Stimulated activated CD4-positive, alpha-beta T cell treated with anti-CD3 and anti-CD28 coated beads, Interleukin-2, amount 100 ng/mL, for 4 hours (primary cell): ENCODE results near the gene TMEM63A.
"Not testable (repeated sequence)": the region's sequence is repeated elsewhere in the genome, so short reads cannot be mapped to it uniquely, and the experiment has no call there.

Experiments
- DNase-seq: peaks from one replicate; pipeline ENCODE4 v3.0.0-alpha.2; 2020; ENCODE audit warnings: low read depth

Gene TMEM63A

GRCh38 chr1:225908773-225909172 lies 26.6 kb upstream of the TMEM63A start:
- DNase-seq, result no peak

GRCh38 chr1:225908013-225908640 lies 25.9 kb upstream of the TMEM63A start:
- DNase-seq, result no peak

- DNase-seq, result no peak
Measured at GRCh38 chr1:225907341-225907740, 25.2 kb upstream of the TMEM63A start.

GRCh38 chr1:225906467-225906866 lies 24.3 kb upstream of the TMEM63A start:
- no peak for DNase-seq

- DNase-seq, result no peak
Measured at GRCh38 chr1:225903623-225904022, 21.4 kb upstream of the TMEM63A start.

GRCh38 chr1:225899044-225899925 lies 17.1 kb upstream of the TMEM63A start:
- DNase-seq, result no peak

- no peak for DNase-seq
Measured at GRCh38 chr1:225897595-225898514, 15.7 kb upstream of the TMEM63A start.

- peak; percentile 57 for DNase-seq
Measured at GRCh38 chr1:225896937-225897549, 14.9 kb upstream of the TMEM63A start.

- no peak for DNase-seq
Measured at GRCh38 chr1:225896494-225896893, 14.3 kb upstream of the TMEM63A start.

- no peak for DNase-seq
Measured at GRCh38 chr1:225892307-225892706, 10.1 kb upstream of the TMEM63A start.

GRCh38 chr1:225891229-225891972 lies 9.2 kb upstream of the TMEM63A start:
- no peak for DNase-seq

GRCh38 chr1:225890346-225891228 lies 8.4 kb upstream of the TMEM63A start:
- no peak for DNase-seq

GRCh38 chr1:225889743-225890142 lies 7.6 kb upstream of the TMEM63A start:
- DNase-seq, result no peak

GRCh38 chr1:225888898-225889601 lies 6.9 kb upstream of the TMEM63A start, which contains the start of gene LEFTY1:
Gene LEFTY1, minus strand, starts transcription at chr1:225889146. Its CDS starts 80 bp downstream, at chr1:225889066.
- no peak for DNase-seq

- DNase-seq, result no peak
Measured at GRCh38 chr1:225888289-225888897, 6.2 kb upstream of the TMEM63A start.

GRCh38 chr1:225887554-225888288 lies 5.5 kb upstream of the TMEM63A start:
- DNase-seq, result not testable (repeated sequence)

GRCh38 chr1:225887030-225887314 lies 4.8 kb upstream of the TMEM63A start:
- no peak for DNase-seq
